H9 (cell line): ENCODE measurements around the gene PRPF40B. TPM values are rescaled to one million over a fixed set of nuclear protein-coding genes. Genes with fewer than 3 reads are reported as not detected.

Source experiments
- DNase-seq: peaks from one replicate; pipeline ENCODE4 v3.0.0-alpha.2; 2017
- H2AFZ ChIP-seq: one replicate; pipeline ENCODE4 v1.6.1; 2013; ENCODE audit warnings: mild to moderate bottlenecking, low read length, control low read depth, moderate library complexity
- H2AK5ac ChIP-seq: 2 replicates; pipeline ENCODE4 v1.6.1; 2013; ENCODE audit warnings: low read length, control low read depth, mixed read lengths; ENCODE audit not compliant: insufficient read length
- H2BK120ac ChIP-seq: one replicate; pipeline ENCODE4 v1.6.1; 2013; ENCODE audit warnings: low read depth, mild to moderate bottlenecking, low read length, control low read depth, inconsistent platforms; ENCODE audit not compliant: poor library complexity, severe bottlenecking
- H2BK12ac ChIP-seq: 2 replicates; pipeline ENCODE4 v1.6.1; 2013; ENCODE audit warnings: low read length, control low read depth, mixed read lengths, low read depth; ENCODE audit not compliant: insufficient read length
- H2BK15ac ChIP-seq: 2 replicates; pipeline ENCODE4 v1.6.1; 2013; ENCODE audit warnings: low read depth, low read length, control low read depth
- H2BK20ac ChIP-seq: one replicate; pipeline ENCODE4 v1.6.1; 2013; ENCODE audit warnings: low read depth, mild to moderate bottlenecking, low read length, control low read depth, inconsistent platforms; ENCODE audit not compliant: poor library complexity, severe bottlenecking
- H2BK5ac ChIP-seq: 2 replicates; pipeline ENCODE4 v1.6.1; 2013; ENCODE audit warnings: low read length, control low read depth, mixed read lengths; ENCODE audit not compliant: insufficient read length
- H3K14ac ChIP-seq: 2 replicates; pipeline ENCODE4 v1.6.1; 2013; ENCODE audit warnings: low read length, control low read depth; ENCODE audit not compliant: insufficient read depth
- H3K18ac ChIP-seq: 2 replicates; pipeline ENCODE4 v1.6.1; 2013; ENCODE audit warnings: low read depth, mild to moderate bottlenecking, mixed read lengths, low read length, control low read depth; ENCODE audit not compliant: insufficient read length
- H3K23ac ChIP-seq: 2 replicates; pipeline ENCODE4 v1.6.1; 2013; ENCODE audit warnings: low read length, control low read depth, mixed read lengths, low read depth; ENCODE audit not compliant: insufficient read length
- H3K23me2 ChIP-seq: 2 replicates; pipeline ENCODE4 v1.6.1; 2013; ENCODE audit warnings: low read depth, mild to moderate bottlenecking, mixed read lengths, low read length, control low read depth; ENCODE audit not compliant: insufficient read length, poor library complexity, severe bottlenecking
- H3K27ac ChIP-seq: 2 replicates; pipeline ENCODE4 v1.5.1; 2013; ENCODE audit warnings: low read length, control low read depth, mixed read lengths, low read depth; ENCODE audit not compliant: insufficient read length
- H3K27me3 ChIP-seq: 2 replicates; pipeline ENCODE4 v1.6.1; 2013; ENCODE audit warnings: low read length, control low read depth, inconsistent platforms; ENCODE audit not compliant: insufficient read depth
- H3K4ac ChIP-seq: 2 replicates; pipeline ENCODE4 v1.6.1; 2013; ENCODE audit warnings: low read depth, mild to moderate bottlenecking, control low read depth, inconsistent platforms, low read length, moderate library complexity
- H3K4me1 ChIP-seq: 2 replicates; pipeline ENCODE4 v1.6.1; 2013; ENCODE audit warnings: low read length, control low read depth, inconsistent platforms; ENCODE audit not compliant: insufficient read depth
- H3K4me2 ChIP-seq: 2 replicates; pipeline ENCODE4 v1.6.1; 2013; ENCODE audit warnings: low read length, control low read depth, mixed read lengths; ENCODE audit not compliant: insufficient read length, insufficient read depth
- H3K56ac ChIP-seq: 2 replicates; pipeline ENCODE4 v1.6.1; 2013; ENCODE audit warnings: low read depth, mild to moderate bottlenecking, mixed read lengths, low read length, control low read depth; ENCODE audit not compliant: insufficient read length
- H3K79me1 ChIP-seq: 2 replicates; pipeline ENCODE4 v1.6.1; 2013; ENCODE audit warnings: low read depth, mild to moderate bottlenecking, moderate library complexity, low read length, control low read depth, inconsistent platforms; ENCODE audit not compliant: insufficient read depth, poor library complexity, severe bottlenecking
- H3K79me2 ChIP-seq: 2 replicates; pipeline ENCODE4 v1.6.1; 2013; ENCODE audit warnings: low read length, control low read depth, inconsistent platforms; ENCODE audit not compliant: insufficient read depth
- H3K9ac ChIP-seq: 2 replicates; pipeline ENCODE4 v1.6.1; 2013; ENCODE audit warnings: low read length, control low read depth, mixed read lengths; ENCODE audit not compliant: insufficient read length; ENCODE audit errors: extremely low read depth
- H3K9me3 ChIP-seq: one replicate; pipeline ENCODE4 v1.6.1; 2013; ENCODE audit warnings: low read depth, low read length, inconsistent platforms; ENCODE audit not compliant: control insufficient read depth
- H3T11ph ChIP-seq: one replicate; pipeline ENCODE4 v1.6.1; 2013; ENCODE audit warnings: mild to moderate bottlenecking, low read length, control low read depth, inconsistent platforms
- H4K20me1 ChIP-seq: one replicate; pipeline ENCODE4 v1.6.1; 2013; ENCODE audit not compliant: control insufficient read depth, insufficient read length, insufficient read depth
- H4K5ac ChIP-seq: 2 replicates; pipeline ENCODE4 v1.6.1; 2013; ENCODE audit warnings: low read depth, mild to moderate bottlenecking, mixed read lengths, low read length, control low read depth; ENCODE audit not compliant: insufficient read length
- H4K8ac ChIP-seq: replicated peaks from 2 replicates; pipeline ENCODE4 v1.6.1; 2013; ENCODE audit warnings: low read length, control low read depth, mixed read lengths, low read depth; ENCODE audit not compliant: insufficient read length
- H4K91ac ChIP-seq: 2 replicates; pipeline ENCODE4 v1.6.1; 2013; ENCODE audit warnings: low read depth, mild to moderate bottlenecking, moderate library complexity, mixed read lengths, low read length, control low read depth; ENCODE audit not compliant: insufficient read length
- H3K27ac Mint-ChIP-seq, 3 experiments: 2 replicates in 2 of 3; 3 replicates in 1 of 3; pipeline ENCODE4 v1.8.0; 2020 to 2021; ENCODE audit warnings: mixed read lengths in 3 of 3, mild to moderate bottlenecking in 1 of 3, moderate library complexity in 1 of 3
- H3K27me3 Mint-ChIP-seq: 2 replicates; pipeline ENCODE4 v1.8.0; 2021; ENCODE audit warnings: low read depth, mild to moderate bottlenecking, moderate library complexity, mixed read lengths
- H3K36me3 Mint-ChIP-seq, 3 experiments: 2 replicates in 2 of 3; 3 replicates in 1 of 3; pipeline ENCODE4 v1.8.0; 2020 to 2021; ENCODE audit warnings: low read depth in 3 of 3, mixed read lengths in 3 of 3; ENCODE audit not compliant: insufficient read depth in 1 of 3
- H3K4me1 Mint-ChIP-seq, 2 experiments: 2 replicates each; pipeline ENCODE4 v1.8.0; 2020; ENCODE audit warnings: mixed read lengths in 2 of 2
- H3K4me3 Mint-ChIP-seq, 2 experiments: 2 replicates in 1 of 2; 3 replicates in 1 of 2; pipeline ENCODE4 v1.8.0; 2020 to 2021; ENCODE audit warnings: mild to moderate bottlenecking in 2 of 2, mixed read lengths in 2 of 2, moderate library complexity in 1 of 2
- H3K9me3 Mint-ChIP-seq, 2 experiments: 2 replicates in 1 of 2; 3 replicates in 1 of 2; pipeline ENCODE4 v1.8.0; 2020; ENCODE audit warnings: mild to moderate bottlenecking in 2 of 2, mixed read lengths in 2 of 2, moderate library complexity in 1 of 2
- WGBS: extraction: QIAGEN DNeasy Blood & Tissue Kit; methylation state at CpG from one replicate; pipeline ENCODE4 v1.1.7; 2013; ENCODE audit warnings: missing lambda C conversion rate, low lambda C conversion rate, mixed read lengths; ENCODE audit not compliant: insufficient read length; ENCODE audit errors: extremely low coverage; 5-methylcytosine and 5-hydroxymethylcytosine counted together
- total RNA-seq: library from RNA; stranded (reverse); gene quantifications from 2 replicates; pipeline ENCODE4 v1.2.1, GENCODE V29; 2021
- TF ChIP-seq, protein P1 (sequence below): fragments of 200-600 bp; sonication (generic); conservative IDR thresholded peaks from 3 replicates; pipeline ENCODE4 v1.8.0; 2021; ENCODE audit warnings: antibody characterized with exemption, mild to moderate bottlenecking

The PRPF40B gene
- total RNA-seq, 1 experiment from 2014 or later = 19.0 TPM

DNA sequence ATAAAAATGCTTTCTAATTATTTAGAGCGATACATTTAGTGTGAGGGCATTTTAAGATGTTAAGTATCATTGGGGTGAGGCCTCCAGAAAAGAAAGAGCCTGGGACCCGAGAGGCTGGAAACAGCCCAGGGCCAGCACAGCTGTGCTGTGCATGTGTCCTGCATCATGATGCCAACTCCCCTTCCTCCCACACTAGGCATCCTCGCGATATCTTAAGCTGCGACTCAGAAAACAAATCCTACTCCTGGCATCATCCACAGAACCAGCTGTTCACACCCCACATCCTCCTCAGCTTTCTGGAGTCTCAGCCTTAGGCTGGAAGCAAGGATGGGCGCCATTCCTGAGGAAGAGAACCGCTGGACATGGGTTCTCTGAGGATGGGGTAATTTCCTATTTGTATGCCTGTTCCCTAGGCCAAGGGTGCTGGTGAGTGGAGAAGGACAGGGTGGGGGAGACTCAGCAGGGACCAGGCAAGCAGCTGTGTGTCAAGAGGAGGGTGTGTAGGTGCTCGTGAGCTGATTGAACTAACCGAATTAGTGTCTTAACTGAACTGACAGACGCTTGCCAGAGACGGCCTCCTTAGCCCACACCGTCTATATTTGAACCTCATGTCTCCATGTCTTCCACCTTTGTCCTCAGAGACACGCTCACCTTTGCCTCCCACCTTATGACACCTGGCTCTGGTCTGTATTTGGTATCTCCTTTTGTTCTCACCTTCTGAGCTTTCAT is 39.8 kb upstream of the PRPF40B start:
- Histone ChIP-seq H2BK12ac (no peak overlapping the region), H3K4ac (no peak overlapping the region), H3T11ph (no peak overlapping the region), H4K5ac (no peak overlapping the region), H2AFZ (no peak overlapping the region), H3K79me2 (no peaks in the 10 kb centered on the region), H2BK20ac (no peak overlapping the region), H2BK5ac (no peak overlapping the region), H3K27ac (no peak overlapping the region), H3K23me2 (no peaks in the 10 kb centered on the region), H3K4me2 (no peak overlapping the region), H4K8ac (no peak overlapping the region), H3K9me3 (no peaks in the 10 kb centered on the region), H3K14ac (no peak overlapping the region), H3K9ac (no peak overlapping the region), H3K18ac (no peak overlapping the region), H3K4me1 (no peaks in the 10 kb centered on the region), H3K23ac (no peak overlapping the region), H3K56ac (no peak overlapping the region), H4K91ac (no peak overlapping the region), H3K27me3 (no peaks in the 10 kb centered on the region), H4K20me1 (no peaks in the 10 kb centered on the region), H2BK15ac (no peak overlapping the region), H2AK5ac (no peak overlapping the region), H3K79me1 (no peaks in the 10 kb centered on the region), H2BK120ac (no peak overlapping the region)
- DNase-seq = no peak
- Mint-ChIP-seq H3K4me3 (no peak overlapping the region; a peak in 1 of 5 replicates), H3K4me1 (peaks cover 12% of the 10 kb centered on the region in 2 experiments), H3K36me3 (peaks cover 4 to 15% (median 6%) of the 10 kb centered on the region in 3 experiments; a peak in 4 of 7 replicates), H3K27ac (peak overlapping the region in 1 of 3 experiments; percentile 4; a peak in 3 of 7 replicates), H3K27me3 (peaks cover 2% of the 10 kb centered on the region; the same call in 1 of the 2 replicates), H3K9me3 (no peaks in the 10 kb centered on the region)
- no CpG with 5 or more reads among the region's 13 CpGs for WGBS
- TF ChIP-seq, protein P1, sequence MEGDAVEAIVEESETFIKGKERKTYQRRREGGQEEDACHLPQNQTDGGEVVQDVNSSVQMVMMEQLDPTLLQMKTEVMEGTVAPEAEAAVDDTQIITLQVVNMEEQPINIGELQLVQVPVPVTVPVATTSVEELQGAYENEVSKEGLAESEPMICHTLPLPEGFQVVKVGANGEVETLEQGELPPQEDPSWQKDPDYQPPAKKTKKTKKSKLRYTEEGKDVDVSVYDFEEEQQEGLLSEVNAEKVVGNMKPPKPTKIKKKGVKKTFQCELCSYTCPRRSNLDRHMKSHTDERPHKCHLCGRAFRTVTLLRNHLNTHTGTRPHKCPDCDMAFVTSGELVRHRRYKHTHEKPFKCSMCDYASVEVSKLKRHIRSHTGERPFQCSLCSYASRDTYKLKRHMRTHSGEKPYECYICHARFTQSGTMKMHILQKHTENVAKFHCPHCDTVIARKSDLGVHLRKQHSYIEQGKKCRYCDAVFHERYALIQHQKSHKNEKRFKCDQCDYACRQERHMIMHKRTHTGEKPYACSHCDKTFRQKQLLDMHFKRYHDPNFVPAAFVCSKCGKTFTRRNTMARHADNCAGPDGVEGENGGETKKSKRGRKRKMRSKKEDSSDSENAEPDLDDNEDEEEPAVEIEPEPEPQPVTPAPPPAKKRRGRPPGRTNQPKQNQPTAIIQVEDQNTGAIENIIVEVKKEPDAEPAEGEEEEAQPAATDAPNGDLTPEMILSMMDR = no peak
